Sigmoid colon (tissue), 7 donors: ENCODE results near the gene WHRN. TPM values are rescaled to one million over a fixed set of nuclear protein-coding genes. Genes with fewer than 3 reads are reported as not detected.

ENCODE experiments used
- DNase-seq: peaks from one replicate; pipeline ENCODE4 v3.0.0-alpha.2; 2019
- H3K27ac ChIP-seq, 4 donors: fragments of 200-600 bp; sonication (generic); one replicate each; pipeline ENCODE4 v1.5.1; 2016 to 2019; ENCODE audit warnings: mild to moderate bottlenecking in 1 of 4
- H3K27me3 ChIP-seq, 3 donors: fragments of 200-600 bp; sonication (generic); one replicate each; pipeline ENCODE4 v1.5.1; 2019; ENCODE audit warnings: mild to moderate bottlenecking in 1 of 3
- H3K36me3 ChIP-seq, 4 donors: fragments of 200-600 bp; sonication (generic); one replicate each; pipeline ENCODE4 v1.5.1; 2016 to 2019
- H3K4me1 ChIP-seq, 4 donors: fragments of 200-600 bp; sonication (generic); one replicate each; pipeline ENCODE4 v1.5.1; 2017 to 2019
- H3K4me3 ChIP-seq, 4 donors: fragments of 200-600 bp; sonication (generic); one replicate each; pipeline ENCODE4 v1.5.1; 2017 to 2019; ENCODE audit warnings: mild to moderate bottlenecking in 2 of 4, moderate library complexity in 1 of 4
- H3K9me3 ChIP-seq, 4 donors: fragments of 200-600 bp in 3 of 4; sonication (generic) in 3 of 4; one replicate each; pipeline versions ENCODE4 v1.5.1 to v1.6.1; 2013 to 2019
- CTCF ChIP-seq, 4 experiments: fragments of 450-650 bp in 3 of 4; fragments of 200-600 bp in 1 of 4; IDR thresholded peaks; one replicate each; pipeline ENCODE4 v1.5.1; 2016 to 2019; ENCODE audit warnings: antibody characterized with exemption in 4 of 4, mild to moderate bottlenecking in 3 of 4, moderate library complexity in 2 of 4
- EP300 ChIP-seq, 4 donors: sonication (generic); formaldehyde crosslinking; IDR thresholded peaks; one replicate each; pipeline ENCODE4 v1.6.1; 2017; ENCODE audit warnings: antibody characterized with exemption in 4 of 4
- POLR2A ChIP-seq, 2 donors: fragments of 450-650 bp; IDR thresholded peaks; one replicate each; pipeline ENCODE4 v1.6.1; 2016; ENCODE audit warnings: antibody characterized with exemption in 2 of 2, mild to moderate bottlenecking in 2 of 2, moderate library complexity in 2 of 2
- POLR2AphosphoS5 ChIP-seq, 4 donors: sonication (generic); formaldehyde crosslinking; IDR thresholded peaks; one replicate each; pipeline ENCODE4 v1.6.1; 2017; ENCODE audit warnings: antibody characterized with exemption in 4 of 4
- WGBS, 2 donors: extraction: QIAGEN DNeasy Blood & Tissue Kit; methylation state at CpG; one replicate each; pipeline ENCODE4 v1.1.7; 2013; 5-methylcytosine and 5-hydroxymethylcytosine counted together
- intact Hi-C: fragments of 100-400 bp; cut with DNase I; formaldehyde crosslinking; loops from one replicate; pipeline ENCODE4 v1.15.1; 2023
- polyA plus RNA-seq, 3 donors: library from polyadenylated mRNA; stranded (reverse); fragments of 200-250 nt; gene quantifications; one replicate each; pipeline ENCODE4 v1.2.3, GENCODE V29; 2013
- total RNA-seq, 4 donors: library from RNA; depleted of rRNA; stranded (reverse); fragments of >200 nt; gene quantifications; one replicate each; pipeline ENCODE4 v1.1.0, GENCODE V29; 2016
- donor health status: healthy with polysubstance abuse.
- donor health status: Bipolar disorder and iron deficiency.
- donor health status: healthy.

Gene WHRN
- total and polyA plus RNA-seq, 7 donors = 0.60 to 7.8 (median 5.4) TPM

GRCh38 chr9:114403153-114403756 is 102.0 kb downstream of the WHRN start:
- no peaks in the 10 kb centered on the region for H3K9me3 ChIP-seq
- H3K4me1 ChIP-seq = peaks cover 0 to 5% (median 3%) of the 10 kb centered on the region in 4 donors
- no peak for DNase-seq
- H3K36me3 ChIP-seq = peaks cover 0 to 30% (median 8%) of the 10 kb centered on the region in 4 donors
- WGBS, 2 donors = 91 to 95% methylated on average over 16 of the region's 16 CpGs
- no peak overlapping the region for H3K27ac ChIP-seq
- H3K4me3 ChIP-seq = no peak overlapping the region
- H3K27me3 ChIP-seq = no peaks in the 10 kb centered on the region
- intact Hi-C loops = loop anchor here (5.0 kb wide), 1 partner anchor 1114 kb away; no protein-coding TSS in a partner anchor
- TF ChIP-seq CTCF (IDR thresholded peaks at IDR 0.05) (no peak), POLR2AphosphoS5 (IDR thresholded peaks at IDR 0.05) (no peak), POLR2A (IDR thresholded peaks at IDR 0.05) (no peak), EP300 (IDR thresholded peaks at IDR 0.05) (no peak)

GRCh38 chr9:114401344-114401743 is 103.9 kb downstream of the WHRN start:
- Histone ChIP-seq H3K27ac (no peak overlapping the region), H3K4me1 (peaks cover 0 to 19% (median 14%) of the 10 kb centered on the region in 4 donors), H3K27me3 (no peaks in the 10 kb centered on the region), H3K9me3 (no peaks in the 10 kb centered on the region), H3K4me3 (no peak overlapping the region), H3K36me3 (peaks cover 0 to 17% (median 4%) of the 10 kb centered on the region in 4 donors)
- TF ChIP-seq POLR2AphosphoS5 (IDR thresholded peaks at IDR 0.05) = no peak
- TF ChIP-seq CTCF (IDR thresholded peaks at IDR 0.05) = no peak
- no peak for TF ChIP-seq EP300 (IDR thresholded peaks at IDR 0.05)
- no peak for TF ChIP-seq POLR2A (IDR thresholded peaks at IDR 0.05)
- intact Hi-C loops = loop anchor here (5.0 kb wide), 1 partner anchor 1116 kb away; no protein-coding TSS in a partner anchor
- 20 to 73% methylated on average over 7 of the region's 7 CpGs for WGBS, 2 donors
- no peak for DNase-seq

- peaks cover 0 to 15% (median 4%) of the 10 kb centered on the region in 4 donors for H3K36me3 ChIP-seq
- TF ChIP-seq EP300 (IDR thresholded peaks at IDR 0.05) (no peak), POLR2A (IDR thresholded peaks at IDR 0.05) (no peak), POLR2AphosphoS5 (IDR thresholded peaks at IDR 0.05) (no peak), CTCF (IDR thresholded peaks at IDR 0.05) (no peak)
- 70 to 73% methylated on average over 2 of the region's 2 CpGs for WGBS, 2 donors
- H3K4me1 ChIP-seq = peaks cover 0 to 23% (median 14%) of the 10 kb centered on the region in 4 donors
- no peak overlapping the region for H3K27ac ChIP-seq
- DNase-seq = no peak
- H3K9me3 ChIP-seq = no peaks in the 10 kb centered on the region
- H3K27me3 ChIP-seq = no peaks in the 10 kb centered on the region
- no peak overlapping the region for H3K4me3 ChIP-seq
- intact Hi-C loops = loop anchor here (5.0 kb wide), 1 partner anchor 1117 kb away; no protein-coding TSS in a partner anchor
Observed at GRCh38 chr9:114400772-114401171, 104.5 kb downstream of the WHRN start.

GRCh38 chr9:114400219-114400618 is 105.1 kb downstream of the WHRN start:
- H3K27ac ChIP-seq = no peak overlapping the region
- intact Hi-C loops = loop anchor here (5.0 kb wide), 1 partner anchor 1117 kb away; no protein-coding TSS in a partner anchor
- peaks cover 0 to 15% (median 4%) of the 10 kb centered on the region in 4 donors for H3K36me3 ChIP-seq
- H3K4me1 ChIP-seq = peaks cover 0 to 24% (median 18%) of the 10 kb centered on the region in 4 donors
- 39 to 61% methylated on average over 1 of the region's 1 CpG for WGBS, 2 donors
- H3K27me3 ChIP-seq = no peaks in the 10 kb centered on the region
- DNase-seq = no peak
- no peak overlapping the region for H3K4me3 ChIP-seq
- TF ChIP-seq CTCF (IDR thresholded peaks at IDR 0.05) (no peak), POLR2A (IDR thresholded peaks at IDR 0.05) (no peak), EP300 (IDR thresholded peaks at IDR 0.05) (no peak), POLR2AphosphoS5 (IDR thresholded peaks at IDR 0.05) (no peak)
- no peaks in the 10 kb centered on the region for H3K9me3 ChIP-seq
